GM19468 (cell line): ENCODE results near the gene TCFL5.

Experiments
- ATAC-seq: cut with Tn5 transposase; IDR thresholded peaks from one replicate; pipeline ENCODE4 v1.9.1; 2021; ENCODE audit warnings: mild to moderate bottlenecking, moderate library complexity, moderate number of reproducible peaks; ENCODE audit not compliant: unreplicated experiment; ENCODE audit errors: extremely low read depth

Gene TCFL5

DNA sequence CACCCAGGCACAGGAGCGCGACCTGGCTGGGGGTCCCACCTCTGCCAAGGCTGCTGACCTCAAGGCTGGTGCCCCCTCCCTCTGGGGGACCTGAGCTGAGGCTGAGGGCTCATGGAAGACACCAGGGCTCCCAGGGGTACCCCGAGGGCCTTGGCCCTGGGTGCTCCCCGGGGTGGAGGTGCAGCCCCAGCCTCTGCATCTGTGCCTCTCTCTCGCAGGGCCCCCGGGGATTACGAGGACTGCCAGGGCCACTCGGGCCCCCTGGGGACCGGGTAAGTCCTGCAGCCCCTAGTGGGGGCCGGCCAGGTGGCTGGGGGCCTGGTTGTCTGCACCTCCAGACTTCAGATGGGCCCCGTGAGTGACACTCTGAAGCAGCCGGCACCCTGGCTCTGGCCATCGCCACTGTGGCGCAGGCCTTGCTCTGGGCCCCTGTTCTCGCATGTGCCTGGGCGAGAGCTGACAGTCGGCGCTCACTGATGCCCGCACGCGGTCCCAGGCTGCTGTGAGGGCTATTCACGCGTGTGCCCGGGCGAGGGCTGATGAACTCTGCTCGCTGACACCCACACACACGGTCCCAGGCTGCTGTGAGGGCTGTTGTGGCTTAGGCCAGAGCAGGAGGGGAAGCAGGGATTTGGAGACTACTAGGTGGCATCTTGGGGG is 35.5 kb downstream of the TCFL5 start:
- ATAC-seq: no peak

DNA sequence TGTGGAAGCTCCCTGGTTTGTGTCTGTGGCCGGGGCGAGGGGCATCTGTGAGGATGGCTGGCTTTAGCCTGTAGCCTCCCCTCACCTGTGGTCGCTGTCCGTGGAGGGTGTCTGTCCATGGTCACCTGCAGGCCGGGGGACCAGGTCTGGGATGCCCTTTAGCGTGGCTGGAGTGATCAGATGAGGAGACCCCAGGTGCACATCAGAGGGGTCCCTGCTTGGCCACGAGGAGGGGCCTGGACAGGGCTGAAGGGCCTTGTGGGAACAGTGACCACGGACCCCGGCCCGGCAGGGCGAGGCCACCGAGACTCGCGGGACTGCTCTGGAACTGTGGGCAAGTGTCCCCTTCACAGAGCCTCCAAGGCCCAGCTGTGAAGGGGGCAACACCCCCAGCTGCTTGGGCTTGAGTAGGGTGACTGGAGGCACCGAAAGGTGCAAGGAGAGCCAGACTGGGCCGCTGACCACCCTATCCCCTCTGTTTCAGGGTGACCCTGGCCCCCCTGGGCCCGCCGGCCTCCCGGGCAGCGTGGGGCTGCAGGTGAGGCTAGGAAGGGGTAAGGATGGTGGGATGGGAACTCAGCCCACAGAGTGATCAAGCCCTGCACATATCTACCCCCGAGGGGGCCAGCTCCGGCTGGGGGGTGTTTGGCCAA is 36.2 kb downstream of the TCFL5 start:
- ATAC-seq: no peak

- no peak for ATAC-seq
Measured at GRCh38 chr20:62824476-62825332, 36.9 kb downstream of the TCFL5 start.

GRCh38 chr20:62823688-62824475 is 37.7 kb downstream of the TCFL5 start:
- ATAC-seq: no peak

DNA sequence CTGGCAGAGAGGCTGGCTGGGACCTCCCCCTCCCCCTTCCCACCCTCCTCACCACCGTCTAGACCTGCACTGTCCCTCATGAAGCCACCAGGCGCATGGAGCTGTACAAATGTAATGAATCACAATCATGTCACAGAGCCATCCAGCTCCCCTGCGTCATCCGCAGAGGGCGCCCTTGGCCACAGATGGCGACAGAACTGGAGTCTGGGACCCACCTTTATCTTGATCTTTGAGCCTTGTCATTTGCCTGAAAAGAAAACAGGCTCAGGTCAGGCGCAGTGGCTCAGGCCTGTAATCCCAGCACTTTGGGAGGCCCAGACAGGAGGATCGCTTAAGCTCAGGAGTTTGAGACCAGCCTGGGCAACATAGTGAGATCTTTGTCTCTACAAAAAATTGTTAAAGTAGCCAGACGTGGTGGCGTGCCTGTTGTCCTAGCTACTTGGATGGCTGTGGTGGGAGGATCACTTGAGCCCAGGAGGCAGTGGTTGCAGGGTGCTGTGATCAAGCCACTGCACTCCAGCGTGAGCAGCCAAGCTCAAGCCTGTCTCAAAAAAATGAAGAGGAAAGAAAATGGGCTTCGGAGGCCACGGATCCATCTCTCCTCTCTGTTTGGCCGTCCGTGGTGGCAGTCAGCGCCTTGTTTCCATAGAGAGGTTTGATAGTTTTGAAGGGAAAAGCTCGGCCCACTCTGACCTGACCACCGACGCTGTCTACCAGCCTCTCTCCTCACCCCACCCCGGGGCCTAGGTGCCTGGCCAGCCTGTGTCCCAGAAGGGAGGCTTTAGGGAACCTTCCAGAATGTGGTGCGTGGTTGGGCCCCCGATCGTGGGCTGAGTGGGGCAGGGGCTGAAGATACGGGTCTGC is 38.6 kb downstream of the TCFL5 start:
- no peak for ATAC-seq

DNA sequence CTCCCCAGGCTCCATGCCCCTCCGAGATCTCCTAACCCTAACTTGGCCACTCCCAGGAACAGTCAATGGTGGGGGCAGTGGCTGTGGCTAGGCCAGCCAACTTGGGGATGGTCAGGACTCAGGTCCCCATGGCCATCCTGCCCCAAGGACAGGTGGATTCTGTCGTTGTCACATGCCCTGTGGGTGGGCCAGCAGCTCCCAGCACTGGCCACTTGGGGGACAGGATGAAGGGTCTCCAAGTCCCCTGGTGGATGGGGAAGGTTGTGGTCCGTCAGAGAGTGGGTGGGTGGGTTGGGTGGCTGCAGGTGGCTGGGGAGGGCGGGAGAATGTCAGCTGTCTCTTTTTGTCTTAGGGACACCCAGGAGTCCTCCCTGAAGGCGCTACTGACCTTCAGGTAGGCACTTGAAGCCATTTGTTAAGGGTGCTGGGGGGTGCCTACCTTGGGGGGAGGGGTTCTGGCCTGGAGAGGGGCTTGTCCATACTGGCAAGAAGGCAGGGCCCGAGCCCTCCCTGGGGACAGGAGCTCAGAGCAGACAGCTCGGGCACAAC is 39.3 kb downstream of the TCFL5 start:
- ATAC-seq: no peak

GRCh38 chr20:62821726-62822210 is 39.9 kb downstream of the TCFL5 start:
- no peak for ATAC-seq

GRCh38 chr20:62820962-62821725 is 40.5 kb downstream of the TCFL5 start:
- ATAC-seq: no peak

DNA sequence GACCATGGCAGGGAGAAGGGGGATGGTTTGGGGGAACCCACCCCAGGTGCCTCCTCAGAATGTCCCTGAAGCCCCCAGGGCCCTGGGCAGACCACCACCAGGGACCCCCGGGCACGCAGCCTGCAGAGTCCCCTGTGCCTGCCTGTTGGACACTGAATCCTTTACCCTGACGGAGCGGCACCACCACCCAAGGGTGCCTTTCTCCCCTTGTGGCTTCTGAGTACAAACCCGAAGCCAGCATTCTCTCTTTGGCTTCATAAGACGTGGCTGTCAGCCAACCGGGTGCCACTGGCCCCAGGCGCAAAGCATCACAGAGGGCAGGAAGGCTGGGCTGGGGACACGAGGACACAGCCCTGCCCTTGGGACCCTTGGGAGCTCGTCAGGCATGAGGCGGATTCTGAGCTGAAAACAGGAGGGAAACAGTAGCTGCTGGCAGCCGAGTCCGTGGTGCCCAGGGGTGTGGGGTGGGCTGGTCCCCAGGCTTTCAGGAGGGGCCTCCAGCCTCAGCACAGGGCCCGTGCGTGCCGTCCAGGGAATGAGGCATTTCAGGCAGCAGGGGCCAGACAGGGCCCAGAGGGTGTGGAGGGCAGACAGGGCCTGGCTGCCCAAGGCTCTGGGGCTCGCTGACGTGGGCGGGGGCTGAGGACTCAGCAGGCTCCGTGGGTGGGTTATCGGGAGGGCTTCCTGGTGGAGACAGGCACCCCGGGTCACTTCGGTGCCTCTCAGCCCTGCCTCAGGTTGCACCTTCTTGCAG is 41.2 kb downstream of the TCFL5 start:
- no peak for ATAC-seq

GRCh38 chr20:62819494-62820174 is 42.0 kb downstream of the TCFL5 start:
- ATAC-seq: no peak

DNA sequence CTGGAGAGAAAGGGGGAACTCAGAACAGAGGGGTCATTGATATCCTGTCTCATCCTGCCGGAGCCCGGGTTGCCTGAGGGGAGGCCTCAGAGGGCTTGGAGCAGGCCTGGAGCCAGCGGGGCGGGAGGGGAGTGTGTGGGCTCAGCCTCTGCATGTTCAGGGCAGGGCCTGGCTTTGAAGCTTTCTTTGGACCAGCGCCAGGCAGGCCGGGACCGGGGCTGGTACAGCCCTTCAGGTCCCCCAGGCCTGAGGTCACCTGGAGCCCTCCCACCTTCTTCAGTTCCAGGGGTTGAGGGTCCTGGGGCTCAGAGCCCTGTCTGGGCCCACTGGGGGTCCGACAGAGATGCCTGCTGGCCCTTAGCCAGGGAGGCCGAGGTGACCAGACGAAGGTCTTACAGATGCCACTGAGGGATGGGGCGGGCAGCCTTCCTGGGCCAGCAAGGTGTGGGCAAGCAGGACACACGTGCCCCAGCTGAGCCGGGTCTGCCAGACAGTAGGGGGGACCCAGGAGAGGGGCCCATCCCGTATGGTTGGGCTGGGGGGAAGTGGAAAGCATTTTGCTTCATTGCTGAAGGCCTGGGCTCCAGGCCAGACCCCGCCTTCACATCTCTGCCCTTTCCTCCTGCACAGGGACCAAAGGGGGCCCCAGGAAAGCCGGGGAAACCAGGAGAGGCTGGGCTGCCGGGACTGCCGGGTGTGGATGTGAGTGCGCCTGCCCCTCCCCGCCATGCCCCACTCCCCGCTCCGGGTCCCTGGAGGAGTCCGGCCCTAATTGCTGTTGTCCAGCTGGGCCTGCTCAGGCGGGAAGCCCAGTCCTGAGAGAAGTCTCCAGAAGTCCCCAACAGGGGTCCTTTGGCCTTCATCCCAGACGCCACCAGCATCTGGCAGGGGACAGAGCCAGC is 42.8 kb downstream of the TCFL5 start:
- ATAC-seq: no peak

DNA sequence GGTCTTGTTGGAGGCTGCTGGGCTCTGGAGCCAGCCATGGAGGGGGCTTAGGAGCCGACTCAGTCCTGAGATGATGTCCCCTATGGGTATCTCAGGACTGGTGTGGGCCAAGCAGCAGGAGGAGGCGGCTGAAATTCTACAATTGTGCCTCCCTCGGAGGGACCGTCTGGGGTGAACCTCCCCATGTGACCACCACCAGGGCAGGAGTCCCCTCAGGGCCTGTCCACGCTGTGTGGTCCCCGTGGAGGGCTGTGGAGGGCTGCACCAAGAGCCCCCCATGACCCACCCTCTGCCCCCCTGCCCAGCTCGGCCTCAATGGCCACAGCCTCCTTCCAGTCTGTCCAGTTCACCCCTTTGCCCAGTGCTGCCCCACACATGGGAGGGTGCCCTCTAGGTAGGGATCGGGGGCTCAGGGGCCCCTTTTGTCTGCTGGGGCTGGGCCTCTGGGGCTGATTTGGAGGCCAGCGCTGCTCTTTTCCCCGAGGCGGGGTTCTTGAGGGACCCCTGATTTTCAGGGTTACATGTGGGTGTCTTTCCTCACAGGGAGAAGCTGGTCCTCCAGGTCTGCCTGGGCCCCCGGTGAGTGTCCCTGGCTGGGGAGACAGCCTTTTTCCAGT is 43.5 kb downstream of the TCFL5 start:
- no peak for ATAC-seq

DNA sequence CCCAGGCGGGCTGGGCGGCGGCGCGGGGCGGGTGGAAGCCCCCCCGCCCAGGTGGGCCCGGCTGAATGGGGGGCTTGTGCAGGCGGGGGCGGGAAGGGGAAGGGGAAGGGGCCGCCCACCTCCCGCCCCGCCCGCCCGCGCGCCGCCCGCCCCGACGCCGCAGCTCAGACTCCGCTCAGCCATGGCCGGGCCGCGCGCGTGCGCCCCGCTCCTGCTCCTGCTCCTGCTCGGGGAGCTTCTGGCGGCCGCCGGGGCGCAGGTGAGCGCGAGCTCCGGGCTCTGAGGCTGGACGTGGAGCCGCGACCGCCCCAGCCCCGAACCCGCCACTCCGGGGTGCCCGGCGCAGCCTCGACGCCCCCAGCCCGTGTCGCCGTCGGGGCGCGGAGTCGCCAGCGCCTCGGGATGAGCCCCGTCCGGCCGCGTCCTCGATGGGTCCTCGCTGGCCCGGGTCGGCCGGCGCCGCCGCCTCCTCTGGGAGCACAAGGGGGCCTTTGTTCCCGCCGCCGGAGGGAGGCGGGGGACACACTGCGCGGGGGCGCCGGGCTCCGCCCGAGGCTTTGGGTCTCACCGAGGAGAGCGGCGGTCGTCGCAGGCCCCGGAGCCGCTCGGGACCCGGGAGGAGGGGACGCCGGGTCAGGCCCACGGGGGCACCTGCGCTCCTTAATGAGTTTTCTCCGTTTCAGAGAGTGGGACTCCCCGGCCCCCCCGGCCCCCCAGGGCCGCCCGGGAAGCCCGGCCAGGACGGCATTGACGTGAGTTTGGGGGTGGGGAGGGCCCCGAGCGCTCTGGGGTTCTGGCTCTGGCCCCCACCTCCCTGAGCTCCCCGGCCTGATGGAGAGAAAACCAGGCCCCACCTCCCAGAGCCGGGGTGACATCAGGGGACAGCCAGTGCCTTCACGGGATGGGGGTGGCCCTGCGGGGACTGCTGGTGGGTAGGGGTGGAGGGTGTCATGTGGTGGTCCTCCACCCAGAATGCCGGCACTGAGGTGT is 44.4 kb downstream of the TCFL5 start, which contains the start of gene COL9A3:
TSS of gene COL9A3 (plus strand) at position 167 of the 990 bp plus-strand sequence. CDS start at position 182, 15 bp downstream.
- ATAC-seq: no peak
